ENCODE results near the gene ECPAS.
"Not testable (repeated sequence)": the region's sequence is repeated elsewhere in the genome, so short reads cannot be mapped to it uniquely, and the experiment has no call there.

The ECPAS gene

GRCh38 chr9:111356481-111357244 lies 127.5 kb downstream of the ECPAS start:
- FAIRE-seq (no peak), DNase-seq (ENCODE audit: low spot score) (peak; percentile 77)

- FAIRE-seq = no peak
- DNase-seq (ENCODE audit: low spot score) = no peak
These were observed 131.6 kb downstream of the ECPAS start for GRCh38 chr9:111352545-111352944.

GRCh38 chr9:111350556-111350955 lies 133.6 kb downstream of the ECPAS start:
- no peak for FAIRE-seq
- DNase-seq (ENCODE audit: low spot score) = no peak

- FAIRE-seq (no peak), DNase-seq (ENCODE audit: low spot score) (no peak)
These were observed 134.4 kb downstream of the ECPAS start for GRCh38 chr9:111349766-111350165.

- DNase-seq (ENCODE audit: low spot score) (no peak), FAIRE-seq (no peak)
These were observed 135.3 kb downstream of the ECPAS start for GRCh38 chr9:111348821-111349271.

DNA sequence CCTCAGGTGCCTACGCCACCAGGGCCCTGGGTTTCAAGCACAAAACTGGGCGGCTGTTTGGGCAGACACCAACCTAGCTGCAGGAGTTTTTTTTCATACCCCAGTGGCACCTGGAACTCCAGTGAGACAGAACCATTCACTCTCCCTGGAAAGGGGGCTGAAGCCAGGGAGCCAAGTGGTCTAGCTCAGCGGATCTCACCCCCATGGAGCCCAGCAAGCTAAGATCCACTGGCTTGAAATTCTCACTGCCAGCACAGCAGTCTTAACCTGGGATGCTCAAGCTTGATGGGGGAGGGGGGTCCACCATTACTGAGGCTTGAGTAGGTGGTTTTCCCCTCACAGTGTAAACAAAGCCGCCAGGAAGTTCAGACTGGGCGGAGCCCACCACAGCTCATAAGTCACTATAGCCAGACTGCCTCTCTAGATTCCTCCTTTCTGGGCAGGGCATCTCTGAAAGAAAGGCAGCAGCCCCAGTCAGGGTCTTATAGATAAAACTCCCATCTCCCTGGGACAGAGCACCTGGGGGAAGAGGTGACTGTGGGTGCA lies 149.8 kb downstream of the ECPAS start:
- DNase-seq (ENCODE audit: low spot score); FAIRE-seq: not testable (repeated sequence)

DNA sequence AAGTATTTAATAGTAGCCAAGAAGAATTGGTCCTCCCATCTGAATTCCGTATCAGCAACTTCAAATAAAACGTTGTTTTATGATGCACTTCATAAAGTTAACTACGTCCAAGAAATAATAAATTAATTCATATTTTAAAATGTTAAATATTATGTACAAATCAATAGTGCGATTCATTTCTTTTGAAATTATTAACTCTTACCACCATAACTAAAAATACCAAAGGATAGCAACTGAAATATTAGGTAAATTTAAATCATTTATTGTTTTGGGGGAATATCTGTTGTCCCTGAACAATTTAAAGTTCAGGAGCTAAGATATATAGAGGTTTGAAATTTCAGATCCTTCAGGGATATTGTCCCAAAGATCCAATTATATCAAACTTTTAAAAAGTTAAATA lies 154.1 kb downstream of the ECPAS start, which contains the start of gene OR2K2:
Gene OR2K2 (minus strand): TSS at position 101 of the 400 bp plus-strand sequence. CDS start 1,791 bp downstream, outside the sequence.
- DNase-seq (ENCODE audit: low spot score) = no peak
- no peak for FAIRE-seq

DNA sequence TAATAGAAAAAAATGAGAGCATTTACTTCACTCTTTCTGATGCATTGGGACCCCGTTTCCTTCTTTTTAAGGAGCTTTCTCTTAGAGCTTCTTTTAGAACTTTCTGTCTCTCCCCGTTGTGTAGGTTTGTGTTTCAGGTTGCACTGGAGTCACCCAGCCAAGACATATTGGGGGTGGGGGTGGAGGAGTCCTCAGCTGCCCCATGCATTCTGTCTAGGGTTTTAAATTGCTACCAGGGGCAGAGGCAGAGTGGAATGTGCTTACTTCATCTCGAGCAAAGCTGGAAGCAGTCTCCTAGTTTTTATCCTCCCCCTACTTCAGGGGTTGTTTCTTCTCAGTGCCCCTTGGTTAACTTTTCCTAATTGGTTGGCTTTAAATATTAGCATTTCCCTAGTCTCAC lies 163.6 kb downstream of the ECPAS start:
- FAIRE-seq (no peak), DNase-seq (ENCODE audit: low spot score) (no peak)

- no peak for FAIRE-seq
These were observed 167.4 kb downstream of the ECPAS start for GRCh38 chr9:111316796-111317195.

More at GRCh38 chr9:111316796-111317195, 167.4 kb downstream of the ECPAS start:
- no peak for DNase-seq (ENCODE audit: low spot score)

Measured in urothelium cell line (cell line).